ENCODE data around the gene GNB1L. TPM values are rescaled to one million over a fixed set of nuclear protein-coding genes. Genes with fewer than 3 reads are reported as not detected.
A peak's percentile ranks its signal among the peaks of the same experiment; 100 is the strongest.

GNB1L gene
- total RNA-seq, 1 experiment from 2014 or later = 12.2 TPM

GRCh38 chr22:19750507-19751490 is 103.9 kb downstream of the GNB1L start:
- ATAC-seq = peak; percentile 70

DNA sequence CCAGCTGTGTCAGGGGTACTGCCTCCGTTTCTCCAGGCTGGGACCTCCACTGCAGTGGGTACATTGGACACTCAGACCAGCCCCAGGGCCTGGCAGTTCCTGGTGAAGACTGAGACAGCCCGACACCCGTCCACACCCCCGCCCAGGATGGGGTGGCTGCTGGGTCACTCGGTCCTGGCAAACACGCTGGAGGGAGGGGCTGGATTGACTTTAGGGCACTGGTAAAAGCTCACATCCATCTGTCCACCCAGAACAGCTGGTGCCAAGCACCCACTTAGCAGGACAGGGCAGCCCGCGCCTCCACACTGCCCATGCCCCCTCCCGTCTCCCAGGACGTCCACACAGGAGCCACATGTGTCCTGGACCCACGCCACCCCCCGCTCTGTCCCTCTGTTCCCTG is 104.8 kb downstream of the GNB1L start:
- TF ChIP-seq TCF7L2 (IDR thresholded peaks at IDR 0.05; ENCODE audit: low read depth, low read length) (no peak), SIN3A (IDR thresholded peaks at IDR 0.05; ENCODE audit: borderline replicate concordance, insufficient read depth, low read depth, low read length) (no peak), POLR2AphosphoS5 (IDR thresholded peaks at IDR 0.05; ENCODE audit: low read depth, low read length) (no peak)
- TF ChIP-seq, protein P1, sequence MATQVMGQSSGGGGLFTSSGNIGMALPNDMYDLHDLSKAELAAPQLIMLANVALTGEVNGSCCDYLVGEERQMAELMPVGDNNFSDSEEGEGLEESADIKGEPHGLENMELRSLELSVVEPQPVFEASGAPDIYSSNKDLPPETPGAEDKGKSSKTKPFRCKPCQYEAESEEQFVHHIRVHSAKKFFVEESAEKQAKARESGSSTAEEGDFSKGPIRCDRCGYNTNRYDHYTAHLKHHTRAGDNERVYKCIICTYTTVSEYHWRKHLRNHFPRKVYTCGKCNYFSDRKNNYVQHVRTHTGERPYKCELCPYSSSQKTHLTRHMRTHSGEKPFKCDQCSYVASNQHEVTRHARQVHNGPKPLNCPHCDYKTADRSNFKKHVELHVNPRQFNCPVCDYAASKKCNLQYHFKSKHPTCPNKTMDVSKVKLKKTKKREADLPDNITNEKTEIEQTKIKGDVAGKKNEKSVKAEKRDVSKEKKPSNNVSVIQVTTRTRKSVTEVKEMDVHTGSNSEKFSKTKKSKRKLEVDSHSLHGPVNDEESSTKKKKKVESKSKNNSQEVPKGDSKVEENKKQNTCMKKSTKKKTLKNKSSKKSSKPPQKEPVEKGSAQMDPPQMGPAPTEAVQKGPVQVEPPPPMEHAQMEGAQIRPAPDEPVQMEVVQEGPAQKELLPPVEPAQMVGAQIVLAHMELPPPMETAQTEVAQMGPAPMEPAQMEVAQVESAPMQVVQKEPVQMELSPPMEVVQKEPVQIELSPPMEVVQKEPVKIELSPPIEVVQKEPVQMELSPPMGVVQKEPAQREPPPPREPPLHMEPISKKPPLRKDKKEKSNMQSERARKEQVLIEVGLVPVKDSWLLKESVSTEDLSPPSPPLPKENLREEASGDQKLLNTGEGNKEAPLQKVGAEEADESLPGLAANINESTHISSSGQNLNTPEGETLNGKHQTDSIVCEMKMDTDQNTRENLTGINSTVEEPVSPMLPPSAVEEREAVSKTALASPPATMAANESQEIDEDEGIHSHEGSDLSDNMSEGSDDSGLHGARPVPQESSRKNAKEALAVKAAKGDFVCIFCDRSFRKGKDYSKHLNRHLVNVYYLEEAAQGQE (IDR thresholded peaks at IDR 0.05; ENCODE audit: insufficient read depth in 1 of 2, low read depth in 2 of 2, low read length in 1 of 2) = no peak
- TF ChIP-seq, protein P2, sequence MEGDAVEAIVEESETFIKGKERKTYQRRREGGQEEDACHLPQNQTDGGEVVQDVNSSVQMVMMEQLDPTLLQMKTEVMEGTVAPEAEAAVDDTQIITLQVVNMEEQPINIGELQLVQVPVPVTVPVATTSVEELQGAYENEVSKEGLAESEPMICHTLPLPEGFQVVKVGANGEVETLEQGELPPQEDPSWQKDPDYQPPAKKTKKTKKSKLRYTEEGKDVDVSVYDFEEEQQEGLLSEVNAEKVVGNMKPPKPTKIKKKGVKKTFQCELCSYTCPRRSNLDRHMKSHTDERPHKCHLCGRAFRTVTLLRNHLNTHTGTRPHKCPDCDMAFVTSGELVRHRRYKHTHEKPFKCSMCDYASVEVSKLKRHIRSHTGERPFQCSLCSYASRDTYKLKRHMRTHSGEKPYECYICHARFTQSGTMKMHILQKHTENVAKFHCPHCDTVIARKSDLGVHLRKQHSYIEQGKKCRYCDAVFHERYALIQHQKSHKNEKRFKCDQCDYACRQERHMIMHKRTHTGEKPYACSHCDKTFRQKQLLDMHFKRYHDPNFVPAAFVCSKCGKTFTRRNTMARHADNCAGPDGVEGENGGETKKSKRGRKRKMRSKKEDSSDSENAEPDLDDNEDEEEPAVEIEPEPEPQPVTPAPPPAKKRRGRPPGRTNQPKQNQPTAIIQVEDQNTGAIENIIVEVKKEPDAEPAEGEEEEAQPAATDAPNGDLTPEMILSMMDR (IDR thresholded peaks at IDR 0.05) = no peak

More at GRCh38 chr22:19750507-19751490, 103.9 kb downstream of the GNB1L start:
- ChIA-PET CTCF (interaction anchor here (1.2 kb wide), 1 partner anchor 20 kb away, joined by 4 read pairs; no protein-coding TSS in a partner anchor), POLR2A (interaction anchor here (0.6 kb wide), 1 partner anchor 20 kb away, joined by 3 read pairs; no protein-coding TSS in a partner anchor)
- intact Hi-C loops (cut with micrococcal nuclease; ENCODE audit: unreplicated experiment) = no loop called here
- Histone ChIP-seq H3K36me3 (ENCODE audit: control insufficient read depth, insufficient read depth, low read length) (no peaks in the 10 kb centered on the region), H3K9me3 (ENCODE audit: control insufficient read depth, insufficient read depth, low read depth, low read length) (no peaks in the 10 kb centered on the region), H3K27me3 (ENCODE audit: control insufficient read depth, insufficient read depth, low read length) (no peaks in the 10 kb centered on the region), H3K27ac (ENCODE audit: low read length) (peak overlapping the region; percentile 63), H3K4me3 (ENCODE audit: low read depth in 2 of 2, low read length in 2 of 2) (no peak overlapping the region), H3K4me1 (ENCODE audit: control insufficient read depth, insufficient read depth, low read length) (peaks cover 12% of the 10 kb centered on the region)
- in situ Hi-C loops (cut with HindIII; ENCODE audit: low pct_unique_long_range_greater_than_20kb, low sequenced_read_pairs) = no loop called here
- BruUV-seq (replicated peaks) = no TSS peak
- TF ChIP-seq POLR2AphosphoS5 (IDR thresholded peaks at IDR 0.05; ENCODE audit: low read depth, low read length) (no peak), TCF7L2 (IDR thresholded peaks at IDR 0.05; ENCODE audit: low read depth, low read length) (no peak), SIN3A (IDR thresholded peaks at IDR 0.05; ENCODE audit: borderline replicate concordance, insufficient read depth, low read depth, low read length) (no peak)
- TF ChIP-seq, protein P2 (IDR thresholded peaks at IDR 0.05) = no peak
- TF ChIP-seq, protein P1 (IDR thresholded peaks at IDR 0.05; ENCODE audit: insufficient read depth in 1 of 2, low read depth in 2 of 2, low read length in 1 of 2) = no peak
- DNase-seq (ENCODE audit: low read depth, low spot score) = no peak

More for the DNA sequence above, 104.8 kb downstream of the GNB1L start:
- CTCF ChIA-PET = no interaction called here
- no peak overlapping the region for H3K27ac ChIP-seq (ENCODE audit: low read length)
- DNase-seq (ENCODE audit: low read depth, low spot score) (no peak), ATAC-seq (no peak)
- H3K9me3 ChIP-seq (ENCODE audit: control insufficient read depth, insufficient read depth, low read depth, low read length) = no peaks in the 10 kb centered on the region
- in situ Hi-C loops (cut with HindIII; ENCODE audit: low pct_unique_long_range_greater_than_20kb, low sequenced_read_pairs) (no loop called here), intact Hi-C loops (cut with micrococcal nuclease; ENCODE audit: unreplicated experiment) (no loop called here)
- H3K36me3 ChIP-seq (ENCODE audit: control insufficient read depth, insufficient read depth, low read length) = no peaks in the 10 kb centered on the region
- no peak overlapping the region for H3K4me3 ChIP-seq (ENCODE audit: low read depth in 2 of 2, low read length in 2 of 2)
- peaks cover 14% of the 10 kb centered on the region for H3K4me1 ChIP-seq (ENCODE audit: control insufficient read depth, insufficient read depth, low read length)
- BruUV-seq (replicated peaks) = no TSS peak
- POLR2A ChIA-PET = no interaction called here
- no peaks in the 10 kb centered on the region for H3K27me3 ChIP-seq (ENCODE audit: control insufficient read depth, insufficient read depth, low read length)

Measured in Panc1 (cell line).